ENCODE data around the gene PRKCE. TPM values are rescaled to one million over a fixed set of nuclear protein-coding genes. Genes with fewer than 3 reads are reported as not detected.

The PRKCE gene
- total RNA-seq, 1 donor from 2014 or later = 20.8 TPM

- DNase-seq (ENCODE audit: low spot score) = peak; percentile 51
Measured at GRCh38 chr2:45778720-45779171, 127.3 kb downstream of the PRKCE start.

- no peak for DNase-seq (ENCODE audit: low spot score)
Measured at GRCh38 chr2:45780541-45781463, 129.3 kb downstream of the PRKCE start.

- DNase-seq (ENCODE audit: low spot score) = no peak
Measured at GRCh38 chr2:45781464-45781811, 130.0 kb downstream of the PRKCE start.

GRCh38 chr2:45782436-45782835 lies 131.0 kb downstream of the PRKCE start:
- DNase-seq (ENCODE audit: low spot score) = no peak

- DNase-seq (ENCODE audit: low spot score) = no peak
Measured at GRCh38 chr2:45782986-45783385, 131.5 kb downstream of the PRKCE start.

- no peak for DNase-seq (ENCODE audit: low spot score)
Measured at GRCh38 chr2:45786030-45786835, 134.8 kb downstream of the PRKCE start.

- DNase-seq (ENCODE audit: low spot score) = no peak
Measured at GRCh38 chr2:45786836-45787357, 135.4 kb downstream of the PRKCE start.

GRCh38 chr2:45788401-45788800 lies 136.9 kb downstream of the PRKCE start:
- no peak for DNase-seq (ENCODE audit: low spot score)

- no peak for DNase-seq (ENCODE audit: low spot score)
Measured at GRCh38 chr2:45789317-45789716, 137.8 kb downstream of the PRKCE start.

- DNase-seq (ENCODE audit: low spot score) = no peak
Measured at GRCh38 chr2:45789961-45790723, 138.7 kb downstream of the PRKCE start.

GRCh38 chr2:45793305-45793962 lies 142.0 kb downstream of the PRKCE start:
- no peak for DNase-seq (ENCODE audit: low spot score)

GRCh38 chr2:45794134-45794617 lies 142.7 kb downstream of the PRKCE start:
- no peak for DNase-seq (ENCODE audit: low spot score)

GRCh38 chr2:45796500-45796899 lies 145.0 kb downstream of the PRKCE start:
- no peak for DNase-seq (ENCODE audit: low spot score)

- DNase-seq (ENCODE audit: low spot score) = no peak
Measured at GRCh38 chr2:45797451-45798230, 146.2 kb downstream of the PRKCE start.

GRCh38 chr2:45799679-45800381 lies 148.4 kb downstream of the PRKCE start:
- no peak for DNase-seq (ENCODE audit: low spot score)

GRCh38 chr2:45802499-45803138 lies 151.1 kb downstream of the PRKCE start:
- DNase-seq (ENCODE audit: low spot score) = no peak

GRCh38 chr2:45804987-45805755 lies 153.7 kb downstream of the PRKCE start:
- DNase-seq (ENCODE audit: low spot score) = no peak

Data from mucosa of gallbladder (tissue), 1 donor.